MM.1S (cell line): ENCODE data around the gene WAC.

Experiments
- CTCF ChIP-seq: fragments of 300-600 bp; sonication (generic); IDR thresholded peaks from 2 replicates; pipeline ENCODE4 v1.5.1; 2016; ENCODE audit warnings: antibody characterized with exemption, low read length, mixed read lengths
- EZH2 ChIP-seq: fragments of 300-600 bp; sonication (generic); optimal IDR thresholded peaks from 2 replicates; pipeline ENCODE3; 2017; ENCODE audit warnings: low read depth, mild to moderate bottlenecking, antibody characterized with exemption, low read length, mixed read lengths

- TF ChIP-seq CTCF (no peak), EZH2 (no peak)
Observed at GRCh38 chr10:28533186-28533564, 257 bp downstream of the WAC start.
